Activated CD4-positive, alpha-beta memory T cell treated with anti-CD3 and anti-CD28 coated beads for 36 hours (primary cell): ENCODE measurements around the gene CD40. TPM values are rescaled to one million over a fixed set of nuclear protein-coding genes. Genes with fewer than 3 reads are reported as not detected.

ENCODE experiments used
- CTCF ChIA-PET: fragments of 350-600 bp; sonication (Branson Sonifier 250); formaldehyde crosslinking; loops from one replicate; lab custom pipeline; 2021; ENCODE audit warnings: antibody characterized with exemption, inconsistent platforms; lab: Charles Lee
- POLR2A ChIA-PET: fragments of 350-600 bp; sonication (Branson Sonifier 250); formaldehyde crosslinking; loops from one replicate; lab custom pipeline; 2021; ENCODE audit warnings: antibody characterized with exemption; lab: Charles Lee
- DNase-seq: peaks from one replicate; pipeline ENCODE4 v3.0.0-alpha.2; 2020
- H3K27ac Mint-ChIP-seq: one replicate; pipeline ENCODE4 v1.8.0; 2021; ENCODE audit warnings: mixed read lengths
- H3K27me3 Mint-ChIP-seq: one replicate; pipeline ENCODE4 v1.8.0; 2021; ENCODE audit warnings: mixed read lengths
- H3K36me3 Mint-ChIP-seq: one replicate; pipeline ENCODE4 v1.8.0; 2021; ENCODE audit warnings: mixed read lengths
- H3K4me1 Mint-ChIP-seq: one replicate; pipeline ENCODE4 v1.8.0; 2021; ENCODE audit warnings: low read depth, mixed read lengths
- H3K4me3 Mint-ChIP-seq: one replicate; pipeline ENCODE4 v1.8.0; 2021; ENCODE audit warnings: mild to moderate bottlenecking, mixed read lengths
- H3K9me3 Mint-ChIP-seq: one replicate; pipeline ENCODE4 v1.8.0; 2021; ENCODE audit warnings: mixed read lengths
- intact Hi-C: fragments of 100-400 bp; cut with micrococcal nuclease; formaldehyde crosslinking; loops from one replicate; pipeline ENCODE4 v1.15.1; 2023
- total RNA-seq, 2 experiments: library from RNA; stranded (reverse); gene quantifications; one replicate each; pipeline ENCODE4 v1.2.3, GENCODE V29; 2021

CD40 gene
- total RNA-seq, 2 experiments from 2014 or later: 3.2 to 4.0 TPM

DNA sequence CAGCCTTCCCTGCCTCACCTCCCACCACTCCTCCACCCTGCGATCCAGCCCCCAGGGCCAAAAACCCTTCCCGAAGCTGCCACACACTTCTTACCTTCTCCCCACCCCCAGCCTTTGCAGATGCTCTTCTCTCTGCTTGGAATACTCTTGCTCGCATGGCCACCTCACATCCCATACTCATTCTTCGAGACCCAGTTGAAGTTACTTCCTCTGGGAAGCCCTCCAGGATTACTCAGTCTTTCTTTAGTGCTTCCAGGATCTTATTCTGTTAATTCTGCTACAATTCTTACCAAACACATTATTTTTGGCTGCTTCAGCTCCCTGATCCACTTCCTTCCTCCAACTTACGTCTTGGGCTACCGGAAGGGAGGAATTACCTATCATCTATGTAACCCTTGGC is 54.3 kb downstream of the CD40 start:
- ChIA-PET CTCF (interaction anchor here (0.9 to 7.5 kb wide), 6 partner anchors 11 to 159 kb away, joined by 3 to 49 read pairs (median 4); no protein-coding TSS in a partner anchor), POLR2A (no interaction called here)
- H3K4me3 Mint-ChIP-seq: no peak overlapping the region
- H3K36me3 Mint-ChIP-seq: no peaks in the 10 kb centered on the region
- H3K9me3 Mint-ChIP-seq: no peaks in the 10 kb centered on the region
- peaks cover 2% of the 10 kb centered on the region for H3K4me1 Mint-ChIP-seq
- H3K27me3 Mint-ChIP-seq: peaks cover 42% of the 10 kb centered on the region
- DNase-seq: no peak
- H3K27ac Mint-ChIP-seq: no peak overlapping the region
- intact Hi-C loops: no loop called here

DNA sequence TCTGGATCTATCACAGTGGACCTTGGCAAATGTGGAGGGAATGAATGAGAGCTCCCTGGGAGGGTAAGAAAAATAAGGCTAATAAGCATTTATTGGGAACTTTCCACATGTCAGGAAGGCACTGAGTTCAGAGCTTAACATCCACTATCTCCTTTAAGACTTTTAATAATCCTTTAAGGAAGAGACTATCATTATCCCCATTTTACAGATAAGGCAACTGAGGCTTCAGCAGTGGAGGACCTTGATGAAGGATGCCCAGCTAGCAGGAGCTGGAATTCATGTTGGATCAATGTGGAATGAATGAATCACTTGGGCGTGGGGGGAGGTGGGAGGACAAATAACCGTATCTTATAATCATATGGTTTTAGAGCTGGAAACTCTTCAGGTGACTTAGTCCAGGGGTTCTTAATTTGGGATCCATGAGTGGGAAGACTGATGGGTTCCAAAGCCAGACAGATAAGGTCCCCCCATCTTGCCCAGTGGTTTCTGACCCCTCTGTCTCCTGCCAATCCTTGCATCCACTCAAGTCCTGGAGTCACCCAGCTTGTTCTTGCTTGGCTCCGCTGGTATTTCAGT is 54.9 kb downstream of the CD40 start:
- DNase-seq: no peak
- ChIA-PET POLR2A (no interaction called here), CTCF (interaction anchor here (0.9 to 7.5 kb wide), 6 partner anchors 10 to 159 kb away, joined by 3 to 49 read pairs (median 4); no protein-coding TSS in a partner anchor)
- Mint-ChIP-seq H3K4me1 (peaks cover 2% of the 10 kb centered on the region), H3K36me3 (no peaks in the 10 kb centered on the region), H3K27me3 (peaks cover 42% of the 10 kb centered on the region), H3K9me3 (no peaks in the 10 kb centered on the region), H3K4me3 (no peak overlapping the region), H3K27ac (no peak overlapping the region)
- intact Hi-C loops: no loop called here

GRCh38 chr20:46173652-46174468 is 55.7 kb downstream of the CD40 start:
- H3K9me3 Mint-ChIP-seq: no peaks in the 10 kb centered on the region
- H3K4me1 Mint-ChIP-seq: peaks cover 2% of the 10 kb centered on the region
- intact Hi-C loops: loop anchor here (2.0 kb wide), 1 partner anchor 151 kb away; no protein-coding TSS in a partner anchor
- H3K27ac Mint-ChIP-seq: no peak overlapping the region
- no peaks in the 10 kb centered on the region for H3K36me3 Mint-ChIP-seq
- H3K4me3 Mint-ChIP-seq: no peak overlapping the region
- no peak for DNase-seq
- ChIA-PET CTCF (interaction anchor here (0.6 to 7.5 kb wide), 14 partner anchors 11 to 349 kb away, joined by 3 to 49 read pairs (median 4); no protein-coding TSS in a partner anchor), POLR2A (no interaction called here)
- H3K27me3 Mint-ChIP-seq: peaks cover 43% of the 10 kb centered on the region

DNA sequence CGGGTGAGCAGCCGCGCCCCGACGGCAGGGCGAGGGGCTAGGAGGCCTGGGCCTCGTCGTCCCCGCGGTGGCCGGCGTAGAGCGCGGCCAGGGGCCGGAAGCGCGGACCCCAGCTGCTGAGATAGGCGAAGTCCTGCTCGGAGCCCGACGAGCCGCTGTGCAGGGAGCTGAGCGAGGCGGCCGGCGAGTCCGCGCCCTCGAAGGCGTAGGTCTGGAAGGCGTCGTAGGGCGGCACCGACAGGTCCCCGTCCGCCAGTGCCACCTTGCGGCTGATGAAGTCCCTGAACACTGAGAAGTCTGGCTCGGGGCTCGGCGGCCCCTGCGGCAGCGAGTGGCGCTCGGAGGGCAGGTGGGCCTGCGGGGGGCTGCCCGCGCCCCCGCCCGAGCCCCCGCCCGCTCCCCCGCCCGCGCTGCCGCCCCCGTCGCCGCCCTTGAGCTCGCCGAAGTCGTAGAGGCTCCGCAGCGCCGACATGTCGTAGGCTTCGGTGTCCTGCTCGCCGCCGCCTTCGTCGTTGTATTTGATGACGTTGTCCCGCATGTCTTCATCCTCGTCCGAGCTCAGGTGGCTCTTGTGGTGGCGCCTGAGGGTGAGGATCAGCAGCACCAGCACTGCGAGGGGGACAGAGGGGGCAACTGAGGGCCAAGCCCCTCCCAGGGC is 56.5 kb downstream of the CD40 start:
- POLR2A ChIA-PET: no interaction called here
- H3K9me3 Mint-ChIP-seq: no peaks in the 10 kb centered on the region
- peak; percentile 78 for DNase-seq
- no peak overlapping the region for H3K27ac Mint-ChIP-seq
- H3K36me3 Mint-ChIP-seq: no peaks in the 10 kb centered on the region
- H3K4me1 Mint-ChIP-seq: peaks cover 2% of the 10 kb centered on the region
- intact Hi-C loops: loop anchor here (2.0 kb wide), 1 partner anchor 152 kb away; no protein-coding TSS in a partner anchor
- no peak overlapping the region for H3K4me3 Mint-ChIP-seq
- CTCF ChIA-PET: interaction anchor here (0.6 to 7.5 kb wide), 14 partner anchors 9 to 349 kb away, joined by 3 to 49 read pairs (median 4); no protein-coding TSS in a partner anchor
- H3K27me3 Mint-ChIP-seq: peaks cover 42% of the 10 kb centered on the region

GRCh38 chr20:46175127-46175494 is 57.0 kb downstream of the CD40 start:
- no peaks in the 10 kb centered on the region for H3K36me3 Mint-ChIP-seq
- no peak overlapping the region for H3K27ac Mint-ChIP-seq
- no peak overlapping the region for H3K4me3 Mint-ChIP-seq
- peaks cover 42% of the 10 kb centered on the region for H3K27me3 Mint-ChIP-seq
- peaks cover 2% of the 10 kb centered on the region for H3K4me1 Mint-ChIP-seq
- DNase-seq: no peak
- intact Hi-C loops: loop anchor here (2.0 kb wide), 1 partner anchor 152 kb away; no protein-coding TSS in a partner anchor
- no peaks in the 10 kb centered on the region for H3K9me3 Mint-ChIP-seq
- POLR2A ChIA-PET: no interaction called here
- CTCF ChIA-PET: interaction anchor here (0.9 to 7.5 kb wide), 12 partner anchors 9 to 350 kb away, joined by 3 to 49 read pairs (median 8); no protein-coding TSS in a partner anchor

DNA sequence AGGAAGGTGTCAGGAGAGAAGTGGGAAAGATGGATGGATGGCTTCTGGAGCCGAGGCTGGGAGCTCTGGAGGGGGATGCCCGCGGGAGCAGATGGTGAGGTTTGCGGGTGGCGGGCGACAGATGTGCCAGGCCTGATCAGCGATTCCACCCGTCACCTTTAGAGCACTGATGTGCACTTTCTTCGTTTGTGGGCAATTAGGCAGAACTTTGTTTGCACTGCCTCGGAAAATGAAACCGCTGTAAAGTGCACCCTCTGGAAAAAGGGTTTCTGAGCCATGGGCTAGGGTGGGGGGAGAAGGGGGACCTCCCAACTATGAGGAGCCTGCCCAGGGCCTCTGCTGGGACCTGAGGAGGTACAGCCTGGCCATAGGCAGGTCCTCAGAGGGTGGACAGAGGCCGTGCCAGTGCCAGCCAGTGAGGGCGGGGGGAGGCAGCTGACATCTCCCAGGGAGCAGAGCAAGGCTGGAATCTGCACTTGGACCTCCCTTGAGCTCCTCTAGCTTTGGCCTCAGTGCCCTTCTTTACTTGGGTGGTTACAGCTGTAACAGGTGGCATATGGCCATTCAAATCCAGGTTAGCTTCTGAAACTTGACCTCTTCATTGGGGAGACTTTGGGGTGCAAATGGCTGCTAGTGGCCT is 58.7 kb downstream of the CD40 start:
- H3K27ac Mint-ChIP-seq: no peak overlapping the region
- ChIA-PET CTCF (interaction anchor here (1.0 to 7.5 kb wide), 3 partner anchors 47 to 164 kb away, joined by 5 to 49 read pairs (median 8); no protein-coding TSS in a partner anchor), POLR2A (no interaction called here)
- H3K36me3 Mint-ChIP-seq: no peaks in the 10 kb centered on the region
- no peak for DNase-seq
- peaks cover 2% of the 10 kb centered on the region for H3K4me1 Mint-ChIP-seq
- no peaks in the 10 kb centered on the region for H3K9me3 Mint-ChIP-seq
- peaks cover 46% of the 10 kb centered on the region for H3K27me3 Mint-ChIP-seq
- intact Hi-C loops: no loop called here
- H3K4me3 Mint-ChIP-seq: no peak overlapping the region

- DNase-seq: no peak
- peaks cover 43% of the 10 kb centered on the region for H3K27me3 Mint-ChIP-seq
- no peaks in the 10 kb centered on the region for H3K36me3 Mint-ChIP-seq
- H3K4me3 Mint-ChIP-seq: no peak overlapping the region
- no peaks in the 10 kb centered on the region for H3K9me3 Mint-ChIP-seq
- H3K4me1 Mint-ChIP-seq: peaks cover 2% of the 10 kb centered on the region
- intact Hi-C loops: no loop called here
- POLR2A ChIA-PET: no interaction called here
- CTCF ChIA-PET: interaction anchor here (7.5 kb wide), 1 partner anchor 154 kb away, joined by 49 read pairs; no protein-coding TSS in a partner anchor
- H3K27ac Mint-ChIP-seq: no peak overlapping the region
Observed at GRCh38 chr20:46177768-46178167, 59.7 kb downstream of the CD40 start.

DNA sequence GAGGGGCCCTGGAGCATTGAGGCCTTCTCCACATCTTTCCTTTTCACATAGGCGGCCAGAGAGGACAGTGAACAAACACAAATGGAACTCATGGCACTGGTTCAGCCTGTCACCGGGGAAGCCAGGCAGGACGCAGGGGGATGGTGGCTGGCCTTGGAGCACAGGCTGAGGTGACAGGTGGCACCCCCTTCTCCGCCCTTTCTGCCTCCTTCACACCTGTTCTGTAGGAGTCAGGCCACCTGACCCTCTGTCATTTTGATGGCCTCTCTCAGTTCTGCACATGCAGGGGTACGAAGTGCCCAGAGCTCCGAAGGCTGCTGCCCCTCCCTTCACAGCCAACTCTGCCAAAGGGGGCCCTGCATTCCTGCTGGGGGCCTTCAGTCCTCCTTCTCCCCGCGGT is 60.8 kb downstream of the CD40 start:
- Mint-ChIP-seq H3K4me1 (peaks cover 2% of the 10 kb centered on the region), H3K4me3 (no peak overlapping the region), H3K36me3 (no peaks in the 10 kb centered on the region), H3K27ac (no peak overlapping the region), H3K9me3 (no peaks in the 10 kb centered on the region), H3K27me3 (peaks cover 34% of the 10 kb centered on the region)
- no peak for DNase-seq
- POLR2A ChIA-PET: no interaction called here
- intact Hi-C loops: no loop called here
- CTCF ChIA-PET: interaction anchor here (1.1 kb wide), 1 partner anchor 147 kb away, joined by 3 read pairs; no protein-coding TSS in a partner anchor

Other genes starting within 250 kb of the CD40 start
- 1 to 10 TPM; 7.7 to 8.1 TPM for gene ZSWIM1, start 237.1 kb upstream of the CD40 start, total RNA-seq
- under 1 TPM; 0.50 to 0.63 TPM for gene SPATA25, start 230.7 kb upstream of the CD40 start, total RNA-seq
- gene NEURL2, start 227.1 kb upstream of the CD40 start, total RNA-seq: 1 to 10 TPM; 2.3 to 2.5 TPM
- gene CTSA, start 227.0 kb upstream of the CD40 start, total RNA-seq: 10 to 100 TPM; 49.8 to 54.8 TPM
- gene PLTP, start 206.2 kb upstream of the CD40 start, total RNA-seq: 1 to 10 TPM; 9.4 to 9.5 TPM
- 10 to 100 TPM; 29.9 to 33.0 TPM for gene PCIF1, start 183.6 kb upstream of the CD40 start, total RNA-seq
- gene ZNF335, start 146.1 kb upstream of the CD40 start, total RNA-seq: 10 to 100 TPM; 24.1 to 26.0 TPM
- under 1 TPM; 0.10 to 0.12 TPM for gene MMP9, start 109.4 kb upstream of the CD40 start, total RNA-seq
- gene SLC12A5, start 89.1 kb upstream of the CD40 start, total RNA-seq: under 1 TPM in 1 of 2 experiments, not detected in 1; 0.97 TPM
- 10 to 100 TPM; 13.1 to 13.7 TPM for gene NCOA5, start 28.4 kb upstream of the CD40 start, total RNA-seq
- gene CDH22, start 190.2 kb downstream of the CD40 start, total RNA-seq: not detected